Epithelial cell of prostate (primary cell): Measurements from ENCODE around the gene WDFY2.
"Not testable (repeated sequence)": the region's sequence is repeated elsewhere in the genome, so short reads cannot be mapped to it uniquely, and the experiment has no call there.

ENCODE experiments used
- DNase-seq: peaks from one replicate; pipeline ENCODE4 v3.0.0-alpha.2; 2011; ENCODE audit warnings: low read depth, low spot score
- H3K27ac ChIP-seq: fragments of 450-650 bp; 2 replicates; pipeline ENCODE4 v1.5.1; 2017; ENCODE audit warnings: mild to moderate bottlenecking

WDFY2 gene

GRCh38 chr13:51626749-51627148, 42.5 kb downstream of the WDFY2 start:
- peak overlapping the region; percentile 61 for H3K27ac ChIP-seq
- DNase-seq: no peak

- H3K27ac ChIP-seq: peak overlapping the region; percentile 88
- no peak for DNase-seq
Measured at GRCh38 chr13:51628059-51628852, 44.0 kb downstream of the WDFY2 start.

- H3K27ac ChIP-seq: peak overlapping the region; percentile 88
Measured at GRCh38 chr13:51629491-51630287, 45.4 kb downstream of the WDFY2 start.

GRCh38 chr13:51630288-51630615, 46.0 kb downstream of the WDFY2 start:
- H3K27ac ChIP-seq: peak overlapping the region; percentile 88
- no peak for DNase-seq

More at GRCh38 chr13:51629491-51630287, 45.4 kb downstream of the WDFY2 start:
- no peak for DNase-seq

GRCh38 chr13:51632591-51633362, 48.5 kb downstream of the WDFY2 start:
- H3K27ac ChIP-seq: peak overlapping the region; percentile 88
- DNase-seq: no peak

GRCh38 chr13:51635137-51635878, 51.0 kb downstream of the WDFY2 start:
- DNase-seq: no peak
- H3K27ac ChIP-seq: peak overlapping the region; percentile 31

GRCh38 chr13:51636349-51636890, 52.2 kb downstream of the WDFY2 start:
- DNase-seq: no peak
- H3K27ac ChIP-seq: peak overlapping the region; percentile 31

- no peak for DNase-seq
- peak overlapping the region; percentile 97 for H3K27ac ChIP-seq
Measured at GRCh38 chr13:51637852-51638215, 53.6 kb downstream of the WDFY2 start.

GRCh38 chr13:51638216-51638871, 54.1 kb downstream of the WDFY2 start:
- peak overlapping the region; percentile 97 for H3K27ac ChIP-seq

GRCh38 chr13:51639171-51639570, 54.9 kb downstream of the WDFY2 start:
- H3K27ac ChIP-seq: peak overlapping the region; percentile 97
- DNase-seq: no peak

More at GRCh38 chr13:51638216-51638871, 54.1 kb downstream of the WDFY2 start:
- no peak for DNase-seq

- DNase-seq: not testable (repeated sequence)
Measured at GRCh38 chr13:51640696-51641095, 56.4 kb downstream of the WDFY2 start.

GRCh38 chr13:51643105-51643881, 59.0 kb downstream of the WDFY2 start:
- H3K27ac ChIP-seq: peak overlapping the region; percentile 97
- DNase-seq: peak; percentile 51

More at GRCh38 chr13:51640696-51641095, 56.4 kb downstream of the WDFY2 start:
- H3K27ac ChIP-seq: peak overlapping the region; percentile 97

GRCh38 chr13:51643882-51644281, 59.6 kb downstream of the WDFY2 start:
- peak overlapping the region; percentile 97 for H3K27ac ChIP-seq
- peak; percentile 51 for DNase-seq

- H3K27ac ChIP-seq: peak overlapping the region; percentile 97
- DNase-seq: no peak
Measured at GRCh38 chr13:51644654-51645053, 60.4 kb downstream of the WDFY2 start.

- no peak for DNase-seq
- peak overlapping the region; percentile 97 for H3K27ac ChIP-seq
Measured at GRCh38 chr13:51645154-51645650, 60.9 kb downstream of the WDFY2 start.

- no peak for DNase-seq
- H3K27ac ChIP-seq: peak overlapping the region; percentile 97
Measured at GRCh38 chr13:51645761-51646670, 61.8 kb downstream of the WDFY2 start.

- no peak for DNase-seq
- H3K27ac ChIP-seq: no peak overlapping the region
Measured at GRCh38 chr13:51647067-51647466, 62.8 kb downstream of the WDFY2 start.
